Type B pancreatic cell (in vitro differentiated cells): ENCODE data around the gene TDRD3. TPM values are rescaled to one million over a fixed set of nuclear protein-coding genes. Genes with fewer than 3 reads are reported as not detected.
"Not testable (repeated sequence)": the region's sequence is repeated elsewhere in the genome, so short reads cannot be mapped to it uniquely, and the experiment has no call there.

Experiments used
- DNase-seq: peaks from one replicate; pipeline ENCODE4 v3.0.0; 2021; ENCODE audit warnings: mixed read lengths; ENCODE audit not compliant: unreplicated experiment; ENCODE audit errors: extremely low spot score
- H3K27ac Mint-ChIP-seq: 2 replicates; pipeline ENCODE4 v1.8.0; 2021; ENCODE audit warnings: mild to moderate bottlenecking, mixed read lengths
- H3K27me3 Mint-ChIP-seq: 2 replicates; pipeline ENCODE4 v1.8.0; 2021; ENCODE audit warnings: mixed read lengths
- H3K36me3 Mint-ChIP-seq: 2 replicates; pipeline ENCODE4 v1.8.0; 2021; ENCODE audit warnings: mixed read lengths
- H3K4me1 Mint-ChIP-seq: one replicate; pipeline ENCODE4 v1.8.0; 2021; ENCODE audit warnings: mixed read lengths; ENCODE audit not compliant: unreplicated experiment
- H3K4me3 Mint-ChIP-seq: 2 replicates; pipeline ENCODE4 v1.8.0; 2021; ENCODE audit warnings: mild to moderate bottlenecking, mixed read lengths
- H3K9me3 Mint-ChIP-seq: 2 replicates; pipeline ENCODE4 v1.8.0; 2021; ENCODE audit warnings: mixed read lengths
- CTCF ChIP-seq: fragments of 200-600 bp; sonication (generic); conservative IDR thresholded peaks from 2 replicates; pipeline ENCODE4 v1.5.0; 2021; ENCODE audit warnings: antibody characterized with exemption, mild to moderate bottlenecking
- total RNA-seq: library from RNA; stranded (reverse); gene quantifications from 2 replicates; pipeline ENCODE4 v1.2.1, GENCODE V29; 2021; ENCODE audit warnings: low replicate concordance

Gene TDRD3
- total RNA-seq, 1 donor from 2014 or later, result 30.1 TPM

GRCh38 chr13:60370343-60370742 is 26.7 kb upstream of the TDRD3 start:
- Mint-ChIP-seq H3K27me3 (no peaks in the 10 kb centered on the region), H3K4me3 (no peak overlapping the region), H3K4me1 (no peaks in the 10 kb centered on the region), H3K27ac (no peak overlapping the region), H3K36me3 (no peaks in the 10 kb centered on the region), H3K9me3 (no peaks in the 10 kb centered on the region)
- no peak for DNase-seq
- TF ChIP-seq CTCF, result no peak

- no peak for DNase-seq
- no peak overlapping the region for H3K4me3 Mint-ChIP-seq
- TF ChIP-seq CTCF, result no peak
- no peaks in the 10 kb centered on the region for H3K4me1 Mint-ChIP-seq
- no peaks in the 10 kb centered on the region for H3K36me3 Mint-ChIP-seq
- H3K27me3 Mint-ChIP-seq, result no peaks in the 10 kb centered on the region
- H3K27ac Mint-ChIP-seq, result no peak overlapping the region
- H3K9me3 Mint-ChIP-seq, result no peaks in the 10 kb centered on the region
Observed at GRCh38 chr13:60372141-60372540, 24.9 kb upstream of the TDRD3 start.

- not testable (repeated sequence) for H3K36me3 Mint-ChIP-seq, H3K9me3 Mint-ChIP-seq, H3K27me3 Mint-ChIP-seq, DNase-seq, H3K27ac Mint-ChIP-seq, H3K4me3 Mint-ChIP-seq, H3K4me1 Mint-ChIP-seq
Observed at GRCh38 chr13:60379282-60379681, 17.7 kb upstream of the TDRD3 start.

- no peaks in the 10 kb centered on the region for H3K36me3 Mint-ChIP-seq
- H3K9me3 Mint-ChIP-seq, result peaks cover 4% of the 10 kb centered on the region
- TF ChIP-seq CTCF, result peak; percentile 54
- no peak overlapping the region for H3K4me3 Mint-ChIP-seq
- no peaks in the 10 kb centered on the region for H3K27me3 Mint-ChIP-seq
- H3K4me1 Mint-ChIP-seq, result peaks cover 7% of the 10 kb centered on the region
- DNase-seq, result no peak
- H3K27ac Mint-ChIP-seq, result no peak overlapping the region
Observed at GRCh38 chr13:60379837-60380565, 17.0 kb upstream of the TDRD3 start.

- no peak for TF ChIP-seq CTCF
- H3K27ac Mint-ChIP-seq, result no peak overlapping the region
- H3K4me1 Mint-ChIP-seq, result peaks cover 7% of the 10 kb centered on the region
- H3K36me3 Mint-ChIP-seq, result no peaks in the 10 kb centered on the region
- DNase-seq, result no peak
- no peaks in the 10 kb centered on the region for H3K27me3 Mint-ChIP-seq
- H3K4me3 Mint-ChIP-seq, result no peak overlapping the region
- no peaks in the 10 kb centered on the region for H3K9me3 Mint-ChIP-seq
Observed at GRCh38 chr13:60384911-60385310, 12.1 kb upstream of the TDRD3 start.

GRCh38 chr13:60386250-60386649 is 10.8 kb upstream of the TDRD3 start:
- DNase-seq, result no peak
- H3K36me3 Mint-ChIP-seq, result no peaks in the 10 kb centered on the region
- H3K27ac Mint-ChIP-seq, result no peak overlapping the region
- H3K27me3 Mint-ChIP-seq, result no peaks in the 10 kb centered on the region
- no peak for TF ChIP-seq CTCF
- H3K9me3 Mint-ChIP-seq, result no peaks in the 10 kb centered on the region
- H3K4me1 Mint-ChIP-seq, result peaks cover 7% of the 10 kb centered on the region
- H3K4me3 Mint-ChIP-seq, result no peak overlapping the region
